HG02884 (cell line): ENCODE data around the gene MDH1.
"Not testable (repeated sequence)": the region's sequence is repeated elsewhere in the genome, so short reads cannot be mapped to it uniquely, and the experiment has no call there.

ENCODE experiments used
- ATAC-seq: cut with Tn5 transposase; IDR thresholded peaks from one replicate; pipeline ENCODE4 v1.9.1; 2021; ENCODE audit warnings: mild to moderate bottlenecking, moderate library complexity; ENCODE audit not compliant: unreplicated experiment

The MDH1 gene

DNA sequence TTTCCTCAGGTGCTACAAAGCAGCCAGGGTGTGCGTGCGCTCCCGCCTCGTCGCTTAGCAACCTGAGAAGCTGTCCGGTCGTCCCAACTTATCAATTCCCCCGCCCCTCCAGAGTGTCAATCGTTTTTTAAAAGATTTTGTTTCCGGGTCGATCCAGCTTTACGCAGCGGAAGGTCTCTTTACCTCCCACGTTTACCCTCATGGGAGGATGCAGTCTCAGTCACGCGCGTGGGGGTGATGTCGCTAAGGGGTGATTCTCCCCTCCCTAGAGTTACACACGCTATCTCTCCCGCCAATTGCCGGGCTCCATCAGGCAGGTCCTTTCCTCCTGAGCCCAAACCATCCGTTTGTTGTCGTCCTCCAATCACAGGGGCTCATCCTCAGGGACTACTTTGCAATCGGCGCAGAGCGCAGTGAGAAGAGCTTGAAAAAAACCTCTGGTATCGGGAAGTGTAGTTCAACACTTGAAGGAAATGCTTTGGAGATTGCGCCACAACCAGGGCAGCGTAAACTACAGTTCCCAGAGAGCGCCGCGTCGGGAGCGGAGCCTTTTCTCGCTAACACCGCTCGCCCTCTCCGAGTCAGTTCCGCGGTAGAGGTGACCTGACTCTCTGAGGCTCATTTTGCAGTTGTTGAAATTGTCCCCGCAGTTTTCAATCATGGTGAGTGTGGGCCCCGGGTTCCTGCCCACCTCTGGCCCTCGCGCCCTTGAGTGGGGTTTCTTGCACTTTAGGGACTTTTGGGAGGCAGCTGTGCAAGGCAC lies at the start of gene MDH1, which contains the start of gene WDPCP:
Gene MDH1 (plus strand): TSS at position 579 of the 763 bp plus-strand sequence. CDS start 81 bp downstream, at position 660.
Gene WDPCP (minus strand): TSS at position 93 of the 763 bp plus-strand sequence. CDS start 206 bp downstream, outside the sequence.
- peak; percentile 80 for ATAC-seq

- no peak for ATAC-seq
Observed at GRCh38 chr2:63539416-63540162, 49.2 kb upstream of the MDH1 start.

DNA sequence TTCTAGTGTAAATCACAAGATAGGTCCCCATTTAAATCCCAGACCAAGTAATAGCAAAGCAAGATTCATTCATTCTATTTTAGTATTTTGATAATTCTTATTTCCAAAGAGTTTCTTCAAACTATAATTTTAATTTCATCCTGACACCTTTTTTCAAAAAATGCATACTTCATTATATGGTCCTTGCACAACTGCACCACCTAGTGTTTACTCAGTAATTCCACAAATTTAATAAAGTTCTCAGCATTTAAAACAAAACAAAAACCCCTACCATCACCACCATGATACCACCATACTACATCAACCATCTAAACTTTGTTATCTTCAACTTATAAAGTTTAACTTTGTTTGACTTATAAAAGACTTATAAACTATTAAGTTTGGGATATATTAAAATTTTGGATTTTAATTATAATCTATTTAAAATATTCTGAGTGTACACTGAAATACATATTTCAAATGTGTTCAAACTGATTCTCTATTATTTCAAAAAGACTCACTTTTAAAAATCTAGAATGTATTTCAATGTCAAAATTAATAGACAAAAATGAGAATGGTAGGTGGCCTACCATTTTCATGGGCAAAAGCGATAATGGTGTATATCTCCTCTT lies 44.6 kb upstream of the MDH1 start:
- no peak for ATAC-seq

- no peak for ATAC-seq
Observed at GRCh38 chr2:63545023-63545422, 43.7 kb upstream of the MDH1 start.

GRCh38 chr2:63553049-63553448 lies 35.7 kb upstream of the MDH1 start:
- no peak for ATAC-seq

DNA sequence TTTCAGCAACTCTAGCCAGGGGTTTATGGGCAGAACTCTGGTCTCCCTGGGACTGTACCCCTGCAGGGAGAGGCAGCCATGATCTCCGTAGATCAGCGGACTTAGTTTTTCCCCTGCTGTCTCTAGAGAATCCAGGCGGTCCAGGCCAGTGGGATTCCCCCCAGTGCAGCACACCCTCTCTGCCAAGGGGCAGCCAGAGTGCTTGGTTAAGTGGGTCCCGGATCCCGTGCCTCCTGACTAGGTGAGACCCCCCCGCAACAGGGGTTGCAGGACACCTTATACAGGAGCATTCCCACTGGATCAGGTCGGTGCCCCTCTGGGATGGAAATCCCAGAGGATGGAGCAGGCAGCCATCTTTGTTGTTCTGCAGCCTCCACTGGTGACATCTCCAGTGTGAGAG lies 33.5 kb upstream of the MDH1 start:
- ATAC-seq = no peak

- ATAC-seq = no peak
Observed at GRCh38 chr2:63555931-63556330, 32.8 kb upstream of the MDH1 start.

DNA sequence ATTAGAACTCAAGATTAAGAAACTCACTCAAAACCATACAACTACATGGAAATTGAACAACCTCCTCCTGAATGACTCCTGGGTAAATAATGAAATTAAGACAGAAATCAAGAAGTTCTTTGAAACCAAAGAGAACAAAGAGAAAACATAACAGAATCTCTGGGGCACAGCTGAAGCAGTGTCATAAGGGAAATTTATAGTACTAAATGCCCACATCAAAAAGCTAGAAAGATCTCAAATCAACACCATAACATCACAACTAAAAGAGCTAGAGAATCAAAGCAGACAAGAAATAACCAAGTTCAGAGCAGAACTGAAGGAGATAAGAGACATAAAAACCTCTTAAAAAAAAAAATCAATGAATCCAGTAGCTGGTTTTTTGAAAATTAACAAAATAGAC lies 30.9 kb upstream of the MDH1 start:
- not testable (repeated sequence) for ATAC-seq

DNA sequence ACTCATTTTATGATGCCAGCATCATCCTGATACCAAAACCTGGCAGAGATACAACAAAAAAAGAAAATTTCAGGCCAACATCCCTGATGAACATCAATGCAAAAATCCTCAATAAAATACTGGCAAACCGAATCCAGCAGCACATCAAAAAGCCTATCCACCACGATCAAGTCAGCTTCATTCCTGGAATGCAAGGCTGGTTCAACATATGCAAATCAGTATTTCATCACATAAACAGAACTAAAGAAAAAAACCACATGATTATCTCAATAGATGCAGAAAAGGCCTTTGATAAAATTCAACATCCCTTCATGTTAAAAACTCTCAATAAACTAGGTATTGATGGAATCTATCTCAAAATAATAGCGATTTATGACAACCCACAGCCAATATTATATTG lies 29.8 kb upstream of the MDH1 start:
- not testable (repeated sequence) for ATAC-seq

GRCh38 chr2:63562751-63563150 lies 26.0 kb upstream of the MDH1 start:
- ATAC-seq = no peak

- peak; percentile 69 for ATAC-seq
Observed at GRCh38 chr2:63569740-63570139, 19.0 kb upstream of the MDH1 start.

- ATAC-seq = no peak
Observed at GRCh38 chr2:63571291-63571690, 17.5 kb upstream of the MDH1 start.

DNA sequence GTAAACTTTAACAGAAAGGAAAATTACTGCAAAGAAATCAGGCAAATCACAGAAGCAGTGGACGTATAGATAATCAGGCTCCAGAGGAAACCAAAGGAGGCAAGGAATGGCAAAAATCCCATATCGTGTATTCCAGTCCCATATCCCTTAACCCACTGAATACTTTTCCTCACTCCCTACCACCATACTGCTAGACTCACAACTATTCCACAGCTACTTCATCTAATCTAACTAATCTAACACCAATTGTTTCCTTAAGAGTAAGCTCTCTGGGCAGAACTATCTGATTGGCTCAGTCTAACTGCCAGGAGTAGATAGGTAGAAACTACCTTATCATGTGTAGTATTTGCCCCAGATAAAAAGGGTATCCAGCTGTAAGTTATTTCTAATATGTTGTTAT lies 16.8 kb upstream of the MDH1 start:
- ATAC-seq = no peak

DNA sequence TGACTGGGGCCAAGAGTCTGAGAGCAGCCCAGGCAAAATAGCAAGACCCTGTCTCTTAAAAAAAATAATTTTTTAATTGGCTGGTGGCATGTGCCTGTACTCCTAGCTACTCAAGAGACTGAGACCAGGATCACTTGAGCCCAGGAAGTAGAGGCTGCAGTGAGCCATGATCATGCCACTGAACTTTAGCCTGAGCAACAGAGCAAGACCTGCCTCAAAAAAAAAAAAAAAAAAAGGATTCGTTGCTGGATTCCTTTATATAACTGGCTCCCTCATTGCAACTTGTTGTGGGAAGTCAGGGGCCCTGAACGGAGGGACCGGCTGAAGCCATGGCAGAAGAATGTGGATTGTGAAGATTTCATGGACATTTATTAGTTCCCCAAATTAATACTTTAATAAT lies 15.7 kb upstream of the MDH1 start:
- not testable (repeated sequence) for ATAC-seq

DNA sequence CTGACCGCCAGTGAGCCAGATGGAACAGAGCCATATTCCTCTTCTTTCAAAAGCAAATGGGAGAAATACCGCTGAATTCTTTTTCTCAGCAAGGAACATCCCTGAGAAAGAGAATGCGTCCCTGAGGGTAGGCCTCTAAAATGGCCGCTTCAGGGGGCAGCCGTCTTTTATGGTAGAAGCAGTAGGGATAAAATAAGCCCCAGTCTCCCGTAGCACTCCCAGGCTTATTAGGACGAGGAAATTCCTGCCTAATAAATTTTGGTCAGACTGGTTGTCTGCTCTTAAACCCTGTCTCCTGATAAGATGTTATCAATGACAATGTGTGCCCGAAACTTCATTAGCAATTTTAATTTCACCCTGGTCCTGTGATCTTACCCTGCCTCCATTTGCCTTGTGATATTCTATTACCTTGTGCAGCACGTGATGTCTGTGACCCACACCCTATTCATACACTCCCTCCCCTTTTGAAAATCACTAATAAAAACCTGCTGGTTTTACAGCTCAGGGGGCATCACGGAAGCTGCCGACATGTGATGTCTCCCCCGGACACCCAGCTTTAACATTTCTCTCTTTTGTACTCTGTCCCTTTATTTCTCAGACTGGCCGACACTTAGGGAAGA lies 14.9 kb upstream of the MDH1 start:
- not testable (repeated sequence) for ATAC-seq

GRCh38 chr2:63576546-63576945 lies 12.2 kb upstream of the MDH1 start:
- no peak for ATAC-seq

DNA sequence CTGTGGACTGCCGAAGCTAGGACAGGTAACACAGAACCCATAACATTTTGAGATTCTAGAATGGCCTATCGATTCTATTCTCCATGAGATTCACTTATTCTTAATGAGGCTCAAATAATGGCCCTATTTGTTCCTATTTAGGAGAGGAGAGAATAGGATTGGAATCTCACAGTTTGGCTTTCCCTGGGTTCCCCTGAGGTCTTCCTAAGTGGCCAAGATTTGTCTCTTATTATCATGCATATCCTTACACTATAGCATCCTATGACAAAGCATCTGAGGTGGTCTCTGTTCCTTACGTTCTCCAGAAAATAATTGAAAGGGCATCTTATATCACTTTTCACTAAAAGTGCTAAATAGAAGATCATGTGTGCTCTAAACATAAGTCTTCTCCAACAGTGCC lies 10.0 kb upstream of the MDH1 start:
- no peak for ATAC-seq

GRCh38 chr2:63580651-63581297 lies 8.0 kb upstream of the MDH1 start:
- ATAC-seq = no peak

- no peak for ATAC-seq
Observed at GRCh38 chr2:63581298-63581961, 7.3 kb upstream of the MDH1 start.

- ATAC-seq = no peak
Observed at GRCh38 chr2:63582873-63583272, 5.9 kb upstream of the MDH1 start.
